GM10248 (cell line): ENCODE data around the gene C4orf54.

Experiments
- CTCF ChIA-PET: fragments of 300-600 bp; sonication (Branson Sonifier 250); formaldehyde crosslinking; extraction: SDS; loops from one replicate; lab custom pipeline; 2021; ENCODE audit warnings: antibody characterized with exemption; lab: Yijun Ruan, JAX
- POLR2A ChIA-PET: fragments of 350-650 bp; sonication (Branson Sonifier 250); formaldehyde crosslinking; extraction: SDS; loops from one replicate; lab custom pipeline; 2020; ENCODE audit warnings: antibody characterized with exemption; lab: Yijun Ruan, JAX
- DNase-seq: peaks from one replicate; pipeline ENCODE4 v3.0.0; 2012; ENCODE audit errors: extremely low spot score
- TF ChIP-seq, protein P1 (sequence below): IDR thresholded peaks from 2 replicates; pipeline ENCODE4 v1.5.1; 2012; ENCODE audit warnings: mild to moderate bottlenecking, low read depth; ENCODE audit errors: extremely low read depth, missing control alignments, control extremely low read depth

The C4orf54 gene

GRCh38 chr4:99640676-99641075 lies 17.0 kb downstream of the C4orf54 start:
- TF ChIP-seq, protein P1, sequence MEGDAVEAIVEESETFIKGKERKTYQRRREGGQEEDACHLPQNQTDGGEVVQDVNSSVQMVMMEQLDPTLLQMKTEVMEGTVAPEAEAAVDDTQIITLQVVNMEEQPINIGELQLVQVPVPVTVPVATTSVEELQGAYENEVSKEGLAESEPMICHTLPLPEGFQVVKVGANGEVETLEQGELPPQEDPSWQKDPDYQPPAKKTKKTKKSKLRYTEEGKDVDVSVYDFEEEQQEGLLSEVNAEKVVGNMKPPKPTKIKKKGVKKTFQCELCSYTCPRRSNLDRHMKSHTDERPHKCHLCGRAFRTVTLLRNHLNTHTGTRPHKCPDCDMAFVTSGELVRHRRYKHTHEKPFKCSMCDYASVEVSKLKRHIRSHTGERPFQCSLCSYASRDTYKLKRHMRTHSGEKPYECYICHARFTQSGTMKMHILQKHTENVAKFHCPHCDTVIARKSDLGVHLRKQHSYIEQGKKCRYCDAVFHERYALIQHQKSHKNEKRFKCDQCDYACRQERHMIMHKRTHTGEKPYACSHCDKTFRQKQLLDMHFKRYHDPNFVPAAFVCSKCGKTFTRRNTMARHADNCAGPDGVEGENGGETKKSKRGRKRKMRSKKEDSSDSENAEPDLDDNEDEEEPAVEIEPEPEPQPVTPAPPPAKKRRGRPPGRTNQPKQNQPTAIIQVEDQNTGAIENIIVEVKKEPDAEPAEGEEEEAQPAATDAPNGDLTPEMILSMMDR = no peak
- no peak for DNase-seq
- POLR2A ChIA-PET = no interaction called here
- CTCF ChIA-PET = no interaction called here

- ChIA-PET CTCF (no interaction called here), POLR2A (no interaction called here)
- DNase-seq = no peak
- TF ChIP-seq, protein P1 = no peak
Observed at GRCh38 chr4:99637174-99637573, 20.5 kb downstream of the C4orf54 start.

GRCh38 chr4:99636422-99636821 lies 21.2 kb downstream of the C4orf54 start:
- ChIA-PET CTCF (interaction anchor here (0.7 kb wide), 1 partner anchor 11 kb away, joined by 3 read pairs; no protein-coding TSS in a partner anchor), POLR2A (no interaction called here)
- DNase-seq = no peak
- TF ChIP-seq, protein P1 = no peak

DNA sequence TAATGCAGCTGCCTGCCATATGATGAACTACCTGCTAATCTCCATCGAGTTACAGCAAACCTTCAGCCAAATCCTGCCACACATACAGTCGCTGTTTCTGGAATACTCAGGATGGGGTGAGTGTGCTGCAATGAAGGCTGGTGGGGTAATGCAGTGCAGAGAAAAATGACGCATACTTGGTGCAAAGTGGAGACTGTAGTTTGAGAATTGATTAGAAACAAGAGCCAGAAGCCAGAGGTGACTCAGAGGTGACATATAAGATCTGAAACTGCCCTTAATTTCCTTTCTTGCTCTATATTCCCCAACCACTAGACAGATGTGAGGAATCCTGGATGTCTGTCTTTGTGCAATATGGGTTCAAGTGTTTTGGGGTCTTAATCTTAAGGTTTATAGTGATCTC lies 22.0 kb downstream of the C4orf54 start:
- CTCF ChIA-PET = no interaction called here

GRCh38 chr4:99634742-99635360 lies 22.8 kb downstream of the C4orf54 start:
- ChIA-PET CTCF (no interaction called here), POLR2A (no interaction called here)
- TF ChIP-seq, protein P1 = no peak
- no peak for DNase-seq

More for the DNA sequence above, 22.0 kb downstream of the C4orf54 start:
- no peak for DNase-seq
- TF ChIP-seq, protein P1 = no peak
- POLR2A ChIA-PET = no interaction called here

- DNase-seq = no peak
- POLR2A ChIA-PET = no interaction called here
- TF ChIP-seq, protein P1 = no peak
- CTCF ChIA-PET = interaction anchor here (1.8 kb wide), 1 partner anchor 10 kb away, joined by 3 read pairs; no protein-coding TSS in a partner anchor
Observed at GRCh38 chr4:99633772-99634171, 23.9 kb downstream of the C4orf54 start.

- CTCF ChIA-PET = interaction anchor here (1.1 to 4.2 kb wide), 5 partner anchors 9 to 177 kb away, joined by 3 to 14 read pairs (median 3); no protein-coding TSS in a partner anchor
- DNase-seq = no peak
- TF ChIP-seq, protein P1 = no peak
- POLR2A ChIA-PET = no interaction called here
Observed at GRCh38 chr4:99630857-99631360, 26.7 kb downstream of the C4orf54 start.
